Common myeloid progenitor, CD34-positive (primary cell): Measurements from ENCODE around the gene CPEB4.

Source experiments
- CTCF ChIA-PET: fragments of 350-600 bp; sonication (Branson Sonifier 250); formaldehyde crosslinking; loops from one replicate; lab custom pipeline; 2021; ENCODE audit warnings: antibody characterized with exemption; lab: Charles Lee
- POLR2A ChIA-PET: fragments of 350-600 bp; sonication (Branson Sonifier 250); formaldehyde crosslinking; loops from one replicate; lab custom pipeline; 2021; ENCODE audit warnings: antibody characterized with exemption; lab: Charles Lee
- DNase-seq, 3 donors: peaks; one replicate each; pipeline versions ENCODE4 v3.0.0 to v3.0.0-alpha.2; 2013
- H3K27ac ChIP-seq, 2 experiments: 1 replicate in 1 of 2; 2 replicates in 1 of 2; pipeline ENCODE4 v1.7.0; 2013; ENCODE audit warnings: inconsistent platforms in 2 of 2, low read length in 2 of 2, mild to moderate bottlenecking in 2 of 2, low read depth in 1 of 2, moderate library complexity in 1 of 2; ENCODE audit not compliant: severe bottlenecking in 2 of 2, insufficient read depth in 1 of 2, poor library complexity in 1 of 2
- H3K27me3 ChIP-seq, 5 experiments: replicated peaks in 2 of 5; 1 replicate in 3 of 5; 2 replicates in 2 of 5; pipeline versions ENCODE4 v1.6.1 to v1.7.0; 2013; ENCODE audit warnings: low read length in 4 of 5, mild to moderate bottlenecking in 2 of 5, moderate library complexity in 2 of 5, inconsistent platforms in 1 of 5; ENCODE audit not compliant: insufficient read depth in 5 of 5, control insufficient read depth in 4 of 5
- H3K36me3 ChIP-seq, 4 experiments: 1 replicate in 2 of 4; 2 replicates in 2 of 4; pipeline versions ENCODE4 v1.6.1 to v1.7.0; 2013; ENCODE audit warnings: low read length in 3 of 4, control low read depth in 1 of 4, mild to moderate bottlenecking in 1 of 4; ENCODE audit not compliant: control insufficient read depth in 4 of 4, insufficient read depth in 4 of 4
- H3K4me1 ChIP-seq, 4 experiments: 1 replicate in 3 of 4; 2 replicates in 1 of 4; pipeline versions ENCODE4 v1.6.1 to v1.7.1; 2013; ENCODE audit warnings: low read length in 3 of 4, mild to moderate bottlenecking in 3 of 4, control low read depth in 1 of 4, inconsistent platforms in 1 of 4, moderate library complexity in 1 of 4; ENCODE audit not compliant: control insufficient read depth in 4 of 4, insufficient read depth in 4 of 4; ENCODE audit errors: control extremely low read depth in 1 of 4
- H3K4me3 ChIP-seq, 7 experiments: 1 replicate in 4 of 7; 2 replicates in 3 of 7; pipeline versions ENCODE4 v1.5.1 to v1.7.0; 2013; ENCODE audit warnings: mild to moderate bottlenecking in 7 of 7, low read length in 6 of 7, moderate library complexity in 6 of 7, inconsistent platforms in 2 of 7, low read depth in 2 of 7, control low read depth in 1 of 7; ENCODE audit not compliant: insufficient read depth in 4 of 7, control insufficient read depth in 1 of 7; ENCODE audit errors: extremely low read depth in 1 of 7
- H3K9me3 ChIP-seq, 5 experiments: 1 replicate in 4 of 5; 2 replicates in 1 of 5; pipeline versions ENCODE4 v1.6.1 to v1.7.1; 2013; ENCODE audit warnings: low read length in 4 of 5, mild to moderate bottlenecking in 2 of 5, inconsistent platforms in 1 of 5, low read depth in 1 of 5, moderate library complexity in 1 of 5; ENCODE audit not compliant: control insufficient read depth in 4 of 5, insufficient read depth in 2 of 5; ENCODE audit errors: control extremely low read depth in 1 of 5
- WGBS: methylation state at CpG from one replicate; pipeline ENCODE4 v1.1.5; 2013; ENCODE audit not compliant: insufficient coverage; 5-methylcytosine and 5-hydroxymethylcytosine counted together

CPEB4 gene

DNA sequence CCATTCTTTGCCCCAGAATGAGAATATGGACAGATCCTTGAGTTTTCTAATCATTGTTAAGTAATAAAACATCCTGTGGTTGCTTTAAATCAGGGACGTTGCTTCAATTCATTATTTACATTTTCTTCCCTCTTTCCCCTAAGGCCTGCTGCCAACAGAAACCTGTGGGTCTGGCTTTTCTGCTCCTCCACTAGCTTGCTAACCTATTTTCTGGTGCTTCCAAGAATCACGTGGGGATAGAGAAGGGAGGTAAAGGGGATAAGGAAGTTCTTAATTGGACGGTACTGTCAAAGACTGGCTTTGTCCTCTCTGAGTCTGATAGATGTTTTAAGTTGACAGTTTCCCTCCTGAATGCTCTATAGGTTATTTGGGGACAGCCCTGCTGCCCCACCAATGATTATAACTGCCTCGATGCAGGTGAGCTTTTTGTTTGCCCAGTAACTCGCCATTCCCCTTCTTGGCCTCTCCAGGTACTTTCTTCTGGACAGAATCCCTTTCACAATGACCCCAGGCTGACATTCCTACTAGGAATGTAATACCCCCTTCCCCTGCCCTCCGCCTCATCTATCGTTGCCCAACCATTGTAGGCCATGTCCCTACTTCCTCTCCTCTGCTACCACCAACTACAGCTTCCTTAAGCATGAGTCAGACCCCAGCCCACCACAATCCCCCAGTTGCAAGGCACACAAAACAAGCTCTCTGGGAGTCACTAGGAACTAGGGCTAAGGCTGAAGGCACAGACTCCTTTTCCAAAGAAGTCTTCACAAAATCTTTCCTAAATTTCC is 19.9 kb upstream of the CPEB4 start:
- peaks cover 18 to 57% (median 22%) of the 10 kb centered on the region in 4 experiments for H3K4me1 ChIP-seq
- peaks cover 0 to 6% (median 0%) of the 10 kb centered on the region in 5 experiments for H3K9me3 ChIP-seq
- no peaks in the 10 kb centered on the region for H3K27me3 ChIP-seq
- no peak overlapping the region for H3K4me3 ChIP-seq
- H3K27ac ChIP-seq, result no peak overlapping the region
- CTCF ChIA-PET, result interaction anchor here (1.6 kb wide), 1 partner anchor 17 kb away, joined by 5 read pairs; no protein-coding TSS in a partner anchor
- POLR2A ChIA-PET, result no interaction called here
- H3K36me3 ChIP-seq, result no peaks in the 10 kb centered on the region
- peak in 2 of 3 donors; percentile 73 to 83 for DNase-seq
- 81% methylated on average over 5 of the region's 7 CpGs for WGBS

DNA sequence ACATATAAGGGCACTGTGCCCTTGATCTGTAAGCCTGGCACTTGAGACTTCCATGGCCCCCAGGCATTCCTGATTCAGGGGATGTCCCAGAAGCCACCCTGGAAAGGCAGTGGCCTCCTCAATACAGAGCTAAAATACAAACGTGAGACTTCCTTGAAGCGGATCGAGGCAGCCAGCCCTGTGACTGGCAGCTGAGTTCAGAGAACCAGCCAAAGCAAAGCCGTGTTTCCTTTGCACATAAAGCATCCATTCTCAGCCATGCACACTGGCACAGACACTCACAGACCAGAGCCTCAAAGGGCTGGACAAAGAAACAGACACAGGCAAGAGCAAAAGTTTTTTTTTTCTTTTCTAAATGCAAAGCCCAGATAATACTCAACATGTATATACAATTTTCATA is 18.8 kb upstream of the CPEB4 start:
- H3K36me3 ChIP-seq, result no peaks in the 10 kb centered on the region
- H3K27me3 ChIP-seq, result no peaks in the 10 kb centered on the region
- ChIA-PET POLR2A (interaction anchor here (0.6 kb wide), 1 partner anchor 200 kb away, joined by 3 read pairs; no protein-coding TSS in a partner anchor), CTCF (interaction anchor here (1.6 kb wide), 1 partner anchor 16 kb away, joined by 5 read pairs; no protein-coding TSS in a partner anchor)
- peaks cover 10 to 48% (median 18%) of the 10 kb centered on the region in 4 experiments for H3K4me1 ChIP-seq
- 62% methylated on average over 4 of the region's 4 CpGs for WGBS
- H3K4me3 ChIP-seq, result no peak overlapping the region
- no peak for DNase-seq
- no peak overlapping the region for H3K27ac ChIP-seq
- H3K9me3 ChIP-seq, result peaks cover 0 to 6% (median 0%) of the 10 kb centered on the region in 5 experiments

DNA sequence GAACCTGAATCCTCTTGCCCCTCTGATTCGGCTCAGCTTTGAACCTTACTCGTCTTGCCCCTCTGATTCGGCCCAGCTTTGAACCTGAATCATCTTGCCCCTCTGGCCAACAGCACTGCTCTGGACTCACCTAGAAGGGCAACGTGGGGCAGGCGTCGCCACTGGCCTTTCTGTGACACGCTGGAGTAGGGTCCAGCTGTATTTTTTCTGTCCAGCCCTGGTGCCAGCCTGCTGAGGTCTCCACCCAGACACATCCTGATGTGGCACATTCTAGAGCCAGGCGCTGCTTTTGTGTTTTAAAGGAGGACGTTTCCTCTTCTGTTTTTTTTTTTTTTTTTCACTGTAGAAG is 15.2 kb upstream of the CPEB4 start:
- Histone ChIP-seq H3K36me3 (no peaks in the 10 kb centered on the region), H3K27ac (no peak overlapping the region), H3K9me3 (no peaks in the 10 kb centered on the region), H3K27me3 (no peaks in the 10 kb centered on the region), H3K4me3 (no peak overlapping the region), H3K4me1 (peaks cover 0 to 20% (median 0%) of the 10 kb centered on the region in 4 experiments)
- ChIA-PET CTCF (interaction anchor here (1.4 kb wide), 3 partner anchors 12 to 257 kb away, joined by 3 to 4 read pairs (median 3); no protein-coding TSS in a partner anchor), POLR2A (no interaction called here)
- DNase-seq, result no peak
- WGBS, result 100% methylated on average over 5 of the region's 9 CpGs

DNA sequence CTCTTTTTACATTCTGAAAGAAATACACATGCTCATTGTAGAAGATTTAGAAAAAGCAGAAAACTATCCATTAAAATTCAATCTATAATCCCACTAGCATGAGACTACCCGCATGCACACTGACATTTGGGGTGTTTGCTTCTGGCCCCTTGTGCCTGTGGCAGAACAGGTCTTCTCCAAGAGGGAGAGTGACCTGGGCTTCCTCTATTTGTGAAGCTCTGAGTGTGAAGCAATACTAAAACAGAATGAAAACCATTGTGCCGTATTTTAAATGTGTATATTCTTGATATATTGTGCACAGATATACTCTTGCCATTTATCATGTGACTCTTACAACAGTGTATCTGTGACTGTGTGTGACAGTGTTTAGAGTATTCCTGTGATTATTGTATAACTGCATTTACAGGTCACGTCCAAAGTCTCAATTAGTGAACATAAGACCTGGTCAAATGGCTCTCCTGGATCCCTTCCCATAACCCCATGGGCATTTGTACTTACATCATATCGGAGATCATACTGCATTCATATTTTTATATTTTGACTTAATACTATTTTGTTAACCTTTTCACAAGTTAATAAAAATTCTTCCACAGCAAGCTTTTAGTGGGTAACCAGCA is 14.7 kb upstream of the CPEB4 start:
- Histone ChIP-seq H3K4me3 (no peak overlapping the region), H3K9me3 (no peaks in the 10 kb centered on the region), H3K27ac (no peak overlapping the region), H3K36me3 (no peaks in the 10 kb centered on the region), H3K27me3 (no peaks in the 10 kb centered on the region), H3K4me1 (peaks cover 0 to 16% (median 0%) of the 10 kb centered on the region in 4 experiments)
- DNase-seq, result no peak
- POLR2A ChIA-PET, result no interaction called here
- CTCF ChIA-PET, result interaction anchor here (1.4 kb wide), 3 partner anchors 12 to 258 kb away, joined by 3 to 4 read pairs (median 3); no protein-coding TSS in a partner anchor
- 100% methylated on average over 1 of the region's 4 CpGs for WGBS

DNA sequence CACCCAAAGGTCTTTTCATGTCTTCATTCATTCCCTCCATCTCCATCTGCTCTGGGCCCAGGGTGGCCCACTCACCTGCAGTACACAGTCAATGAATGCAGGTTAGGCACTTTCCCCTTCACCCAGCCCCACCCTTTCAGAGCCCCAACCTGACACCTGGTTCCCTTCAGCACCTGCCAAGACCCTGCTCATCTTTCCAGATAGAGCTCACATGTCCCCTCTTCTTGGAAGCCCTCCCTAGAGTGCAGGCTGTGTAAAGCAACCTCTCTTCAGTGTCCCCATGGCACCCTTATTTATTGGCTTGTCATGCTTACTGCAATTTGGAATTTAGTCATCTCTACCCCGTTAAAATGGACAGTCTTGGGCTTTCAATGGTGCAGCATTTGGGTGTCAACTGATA is 13.0 kb upstream of the CPEB4 start:
- ChIA-PET CTCF (interaction anchor here (1.1 kb wide), 1 partner anchor 9 kb away, joined by 3 read pairs; no protein-coding TSS in a partner anchor), POLR2A (no interaction called here)
- no peak overlapping the region for H3K27ac ChIP-seq
- 100% methylated on average over 1 of the region's 1 CpG for WGBS
- H3K4me1 ChIP-seq, result peaks cover 0 to 11% (median 0%) of the 10 kb centered on the region in 4 experiments
- H3K4me3 ChIP-seq, result no peak overlapping the region
- no peaks in the 10 kb centered on the region for H3K27me3 ChIP-seq
- DNase-seq, result no peak
- no peaks in the 10 kb centered on the region for H3K36me3 ChIP-seq
- H3K9me3 ChIP-seq, result no peaks in the 10 kb centered on the region

DNA sequence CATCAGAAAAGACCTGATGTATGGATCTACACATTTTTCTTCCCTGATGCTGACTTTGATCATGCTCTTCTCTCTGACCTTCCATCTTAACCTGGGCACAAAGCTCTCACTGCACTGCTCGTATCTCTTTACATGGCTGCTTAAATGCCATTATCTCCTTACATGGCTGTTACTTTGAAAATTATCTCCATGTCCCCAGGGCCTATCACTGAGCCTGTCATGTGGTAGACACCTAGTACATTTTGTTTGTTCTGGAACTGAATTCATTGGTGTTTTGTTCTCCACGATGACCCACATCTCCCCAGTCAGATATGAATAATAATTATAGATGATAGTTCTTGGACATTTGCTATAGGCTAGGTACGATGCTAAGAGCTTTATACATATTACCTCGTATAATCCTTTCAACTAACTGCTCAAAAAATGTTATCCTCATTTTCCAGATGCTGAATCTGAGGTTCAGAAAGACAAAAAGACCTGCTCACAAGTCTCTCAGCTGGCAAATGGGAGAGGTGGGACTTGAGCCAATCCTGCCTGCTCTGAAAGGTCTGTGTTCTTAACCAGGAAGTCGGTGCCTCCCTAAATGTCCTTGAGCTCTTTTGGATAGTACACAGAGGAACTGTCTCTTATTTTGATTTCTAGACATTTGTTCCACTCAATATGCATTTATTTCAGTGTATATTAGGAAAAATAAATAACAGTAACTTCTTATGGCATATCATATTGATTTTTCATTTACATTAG is 9.8 kb upstream of the CPEB4 start:
- POLR2A ChIA-PET, result no interaction called here
- CTCF ChIA-PET, result no interaction called here
- H3K36me3 ChIP-seq, result no peaks in the 10 kb centered on the region
- no peak overlapping the region for H3K4me3 ChIP-seq
- no peaks in the 10 kb centered on the region for H3K27me3 ChIP-seq
- H3K9me3 ChIP-seq, result peaks cover 0 to 4% (median 0%) of the 10 kb centered on the region in 5 experiments
- no peak overlapping the region for H3K27ac ChIP-seq
- 100% methylated on average over 1 of the region's 5 CpGs for WGBS
- DNase-seq, result no peak
- H3K4me1 ChIP-seq, result peaks cover 0 to 5% (median 0%) of the 10 kb centered on the region in 4 experiments
